Omental fat pad (tissue), 4 donors: ENCODE data around the gene TANGO6. TPM values are rescaled to one million over a fixed set of nuclear protein-coding genes. Genes with fewer than 3 reads are reported as not detected.
A peak's percentile ranks its signal among the peaks of the same experiment; 100 is the strongest.

Source experiments
- ATAC-seq: fragments of 150-250 bp; one replicate; pipeline ENCODE4 v1.9.1; 2016; ENCODE audit warnings: mild to moderate bottlenecking, moderate library complexity; ENCODE audit not compliant: low FRiP score
- DNase-seq: peaks from one replicate; pipeline ENCODE4 v3.0.0-alpha.2; 2019; ENCODE audit warnings: low spot score
- CTCF ChIP-seq, 3 donors: fragments of 450-650 bp; IDR thresholded peaks; one replicate each; pipeline ENCODE4 v1.5.1; 2016 to 2017; ENCODE audit warnings: antibody characterized with exemption in 3 of 3, mild to moderate bottlenecking in 3 of 3, moderate library complexity in 2 of 3
- total RNA-seq, 4 donors: library from RNA; depleted of rRNA; stranded (reverse); fragments of >200 nt; gene quantifications; one replicate each; pipeline ENCODE4 v1.1.0, GENCODE V29; 2016

The TANGO6 gene
- total RNA-seq, 4 donors from 2014 or later = 15.1 to 26.2 (median 19.8) TPM

GRCh38 chr16:69106491-69107315, 263.4 kb downstream of the TANGO6 start:
- ATAC-seq (peak; percentile 37), DNase-seq (no peak)
- TF ChIP-seq CTCF (IDR thresholded peaks at IDR 0.05) = no peak

GRCh38 chr16:69107316-69107962, 264.1 kb downstream of the TANGO6 start:
- DNase-seq (no peak), ATAC-seq (no peak)
- no peak for TF ChIP-seq CTCF (IDR thresholded peaks at IDR 0.05)

- DNase-seq = no peak
- TF ChIP-seq CTCF (IDR thresholded peaks at IDR 0.05) = no peak
- ATAC-seq = no peak
These were observed 265.0 kb downstream of the TANGO6 start for GRCh38 chr16:69108064-69108904.

- DNase-seq (no peak), ATAC-seq (no peak)
- TF ChIP-seq CTCF (IDR thresholded peaks at IDR 0.05) = no peak
These were observed 265.5 kb downstream of the TANGO6 start for GRCh38 chr16:69108905-69109252.

GRCh38 chr16:69109486-69110270, 266.3 kb downstream of the TANGO6 start:
- ATAC-seq = no peak
- no peak for DNase-seq
- TF ChIP-seq CTCF (IDR thresholded peaks at IDR 0.05) = no peak

- no peak for ATAC-seq
- no peak for DNase-seq
- TF ChIP-seq CTCF (IDR thresholded peaks at IDR 0.05) = no peak
These were observed 267.1 kb downstream of the TANGO6 start for GRCh38 chr16:69110406-69110805.
